Upper lobe of left lung (tissue), 6 donors: ENCODE measurements around the gene LOXL1. TPM values are rescaled to one million over a fixed set of nuclear protein-coding genes. Genes with fewer than 3 reads are reported as not detected.

Source experiments
- ATAC-seq, 2 donors: fragments of 200-7000 bp; cut with Tn5 transposase; one replicate each; pipeline ENCODE4 v1.9.1; 2022; ENCODE audit warnings: mild to moderate bottlenecking in 2 of 2, moderate library complexity in 2 of 2; ENCODE audit not compliant: low FRiP score in 2 of 2
- DNase-seq, 2 donors: peaks; one replicate each; pipeline ENCODE4 v3.0.0-alpha.2; 2019 to 2020
- H3K27ac ChIP-seq, 4 donors: fragments of 200-600 bp; sonication (generic); one replicate each; pipeline ENCODE4 v1.5.1; 2016 to 2019
- H3K27me3 ChIP-seq, 4 donors: fragments of 200-600 bp; sonication (generic); one replicate each; pipeline ENCODE4 v1.5.1; 2017 to 2019
- H3K36me3 ChIP-seq, 4 donors: fragments of 200-600 bp; sonication (generic); one replicate each; pipeline ENCODE4 v1.5.1; 2016 to 2019
- H3K4me1 ChIP-seq, 4 donors: fragments of 200-600 bp; sonication (generic); one replicate each; pipeline ENCODE4 v1.5.1; 2018 to 2019
- H3K4me3 ChIP-seq, 4 donors: fragments of 200-600 bp; sonication (generic); one replicate each; pipeline ENCODE4 v1.5.1; 2017 to 2019; ENCODE audit warnings: mild to moderate bottlenecking in 2 of 4, moderate library complexity in 1 of 4
- H3K9me3 ChIP-seq, 4 donors: fragments of 200-600 bp; sonication (generic); one replicate each; pipeline ENCODE4 v1.5.1; 2018 to 2019
- CTCF ChIP-seq, 6 experiments: fragments of 450-650 bp in 4 of 6; fragments of 200-600 bp in 2 of 6; sonication (generic) in 2 of 6; IDR thresholded peaks; one replicate each; pipeline ENCODE4 v1.5.1; 2016 to 2019; ENCODE audit warnings: antibody characterized with exemption in 6 of 6
- EP300 ChIP-seq, 4 donors: sonication (generic); formaldehyde crosslinking; IDR thresholded peaks; one replicate each; pipeline ENCODE4 v1.5.1; 2017; ENCODE audit warnings: antibody characterized with exemption in 4 of 4, control low read depth in 2 of 4
- POLR2A ChIP-seq, 4 donors: fragments of 450-650 bp; IDR thresholded peaks; one replicate each; pipeline ENCODE4 v1.5.1; 2016 to 2017; ENCODE audit warnings: antibody characterized with exemption in 4 of 4, mild to moderate bottlenecking in 2 of 4
- POLR2AphosphoS5 ChIP-seq, 2 donors: sonication (generic); formaldehyde crosslinking; IDR thresholded peaks; one replicate each; pipeline ENCODE4 v1.5.1; 2017; ENCODE audit warnings: antibody characterized with exemption in 2 of 2
- WGBS, 2 donors: methylation state at CpG; one replicate each; pipeline ENCODE4 v1.1.5; 2017 to 2018; 5-methylcytosine and 5-hydroxymethylcytosine counted together
- total RNA-seq, 6 donors: library from RNA; depleted of rRNA in 4 of 6; stranded (reverse); fragments of >200 nt in 4 of 6; gene quantifications; one replicate each; pipeline versions ENCODE4 v1.1.0 to v1.2.1, GENCODE V29; 2016 to 2021
- donor health status: DM: no; HTN: no; CAD: no; lungs with moderate emphysema.
- donor health status: DM: no; HTN: yes; CAD: no; lungs with severe emphysema.

LOXL1 gene
- total RNA-seq, 6 donors from 2014 or later: 6.0 to 25.9 (median 8.0) TPM

- TF ChIP-seq POLR2A (IDR thresholded peaks at IDR 0.05) (no peak), CTCF (IDR thresholded peaks at IDR 0.05) (no peak), EP300 (IDR thresholded peaks at IDR 0.05) (no peak), POLR2AphosphoS5 (IDR thresholded peaks at IDR 0.05) (no peak)
- Histone ChIP-seq H3K4me3 (no peak overlapping the region), H3K27ac (no peak overlapping the region), H3K27me3 (no peaks in the 10 kb centered on the region), H3K4me1 (no peaks in the 10 kb centered on the region), H3K9me3 (peaks cover 0 to 5% (median 0%) of the 10 kb centered on the region in 4 donors), H3K36me3 (no peaks in the 10 kb centered on the region)
- DNase-seq (no peak), ATAC-seq (no peak)
- 69 to 78% methylated on average over 10 of the region's 10 CpGs for WGBS, 2 donors
Measured at GRCh38 chr15:73888224-73889041, 37.8 kb upstream of the LOXL1 start.

- Histone ChIP-seq H3K4me3 (no peak overlapping the region), H3K9me3 (peaks cover 0 to 5% (median 0%) of the 10 kb centered on the region in 4 donors), H3K27me3 (no peaks in the 10 kb centered on the region), H3K27ac (no peak overlapping the region), H3K4me1 (no peaks in the 10 kb centered on the region), H3K36me3 (no peaks in the 10 kb centered on the region)
- WGBS, 2 donors: 73 to 75% methylated on average over 6 of the region's 6 CpGs
- no peak for DNase-seq
- ATAC-seq: no peak
- no peak for TF ChIP-seq POLR2A (IDR thresholded peaks at IDR 0.05)
- no peak for TF ChIP-seq POLR2AphosphoS5 (IDR thresholded peaks at IDR 0.05)
- TF ChIP-seq CTCF (IDR thresholded peaks at IDR 0.05): no peak
- no peak for TF ChIP-seq EP300 (IDR thresholded peaks at IDR 0.05)
Measured at GRCh38 chr15:73889053-73889761, 37.1 kb upstream of the LOXL1 start.

GRCh38 chr15:73889762-73890124 lies 36.5 kb upstream of the LOXL1 start:
- no peak overlapping the region for H3K27ac ChIP-seq
- ATAC-seq: no peak
- no peaks in the 10 kb centered on the region for H3K36me3 ChIP-seq
- H3K27me3 ChIP-seq: no peaks in the 10 kb centered on the region
- TF ChIP-seq EP300 (IDR thresholded peaks at IDR 0.05) (no peak), POLR2AphosphoS5 (IDR thresholded peaks at IDR 0.05) (no peak), CTCF (IDR thresholded peaks at IDR 0.05) (no peak), POLR2A (IDR thresholded peaks at IDR 0.05) (no peak)
- no peak for DNase-seq
- no peaks in the 10 kb centered on the region for H3K4me1 ChIP-seq
- no peak overlapping the region for H3K4me3 ChIP-seq
- peaks cover 0 to 5% (median 0%) of the 10 kb centered on the region in 4 donors for H3K9me3 ChIP-seq
- 33 to 85% methylated on average over 1 of the region's 1 CpG for WGBS, 2 donors

- 71 to 87% methylated on average over 4 to 11 of the region's 11 CpGs for WGBS, 2 donors
- Histone ChIP-seq H3K4me3 (no peak overlapping the region), H3K36me3 (no peaks in the 10 kb centered on the region), H3K27me3 (no peaks in the 10 kb centered on the region), H3K27ac (no peak overlapping the region), H3K4me1 (no peaks in the 10 kb centered on the region), H3K9me3 (peaks cover 0 to 5% (median 0%) of the 10 kb centered on the region in 4 donors)
- no peak for DNase-seq
- TF ChIP-seq EP300 (IDR thresholded peaks at IDR 0.05) (no peak), POLR2AphosphoS5 (IDR thresholded peaks at IDR 0.05) (no peak), POLR2A (IDR thresholded peaks at IDR 0.05) (no peak), CTCF (IDR thresholded peaks at IDR 0.05) (no peak)
- ATAC-seq: no peak
Measured at GRCh38 chr15:73891328-73892315, 34.6 kb upstream of the LOXL1 start.
